Measurements from ENCODE around the gene MSANTD1.
"Not testable (repeated sequence)": the region's sequence is repeated elsewhere in the genome, so short reads cannot be mapped to it uniquely, and the experiment has no call there.

The MSANTD1 gene

GRCh38 chr4:3291411-3291968 lies 42.5 kb downstream of the MSANTD1 start:
- no peak for DNase-seq

- peak; percentile 67 for DNase-seq
Measured at GRCh38 chr4:3291969-3292570, 43.1 kb downstream of the MSANTD1 start.

- DNase-seq: peak; percentile 97
Measured at GRCh38 chr4:3292571-3293400, 43.8 kb downstream of the MSANTD1 start, which contains the start of gene RGS12. RGS12 (plus strand) TSS chr4:3293021; CDS start chr4:3316171, 23,150 bp downstream.

GRCh38 chr4:3293401-3294391 lies 44.7 kb downstream of the MSANTD1 start:
- peak; percentile 46 for DNase-seq

- DNase-seq: peak; percentile 20
Measured at GRCh38 chr4:3294401-3295241, 45.7 kb downstream of the MSANTD1 start.

GRCh38 chr4:3295837-3296624 lies 47.1 kb downstream of the MSANTD1 start:
- no peak for DNase-seq

- DNase-seq: no peak
Measured at GRCh38 chr4:3296651-3297050, 47.7 kb downstream of the MSANTD1 start.

- DNase-seq: no peak
Measured at GRCh38 chr4:3297066-3297859, 48.3 kb downstream of the MSANTD1 start.

- DNase-seq: peak; percentile 29
Measured at GRCh38 chr4:3299122-3299975, 50.4 kb downstream of the MSANTD1 start.

- DNase-seq: no peak
Measured at GRCh38 chr4:3299976-3300671, 51.2 kb downstream of the MSANTD1 start.

- not testable (repeated sequence) for DNase-seq
Measured at GRCh38 chr4:3300882-3301281, 51.9 kb downstream of the MSANTD1 start.

GRCh38 chr4:3301450-3302172 lies 52.7 kb downstream of the MSANTD1 start:
- DNase-seq: no peak

- peak; percentile 65 for DNase-seq
Measured at GRCh38 chr4:3302173-3302785, 53.3 kb downstream of the MSANTD1 start.

- peak; percentile 26 for DNase-seq
Measured at GRCh38 chr4:3302786-3303564, 54.0 kb downstream of the MSANTD1 start.

- DNase-seq: no peak
Measured at GRCh38 chr4:3303565-3303824, 54.5 kb downstream of the MSANTD1 start.

GRCh38 chr4:3303923-3304710 lies 55.2 kb downstream of the MSANTD1 start:
- peak; percentile 15 for DNase-seq

All from femur (tissue), 1 donor.